HCT116 (cell line): ENCODE measurements around the gene GABRA6. TPM values are rescaled to one million over a fixed set of nuclear protein-coding genes. Genes with fewer than 3 reads are reported as not detected.

ENCODE experiments used
- ATAC-seq: fragments of 200-7000 bp; cut with Tn5 transposase; 2 replicates; pipeline ENCODE4 v1.9.1; 2020; ENCODE audit warnings: mild to moderate bottlenecking, moderate library complexity
- Bru-seq: library from RNA; stranded (reverse); fragments of 400-500 nt; gene quantifications from one replicate; lab custom pipeline; 2021; lab: Mats Ljungman, UMichigan
- BruChase-seq, 2 experiments: library from RNA; stranded (reverse); fragments of 400-500 nt; gene quantifications; one replicate each; lab custom pipeline; 2021; lab: Mats Ljungman, UMichigan
- BruUV-seq: library from RNA; stranded (reverse); fragments of 400-500 nt; replicated peaks from 2 replicates; lab custom pipeline; 2021; lab: Mats Ljungman, UMichigan
- CTCF ChIA-PET: fragments of 300-600 bp; sonication (Branson Sonifier 250); formaldehyde crosslinking; loops from one replicate; lab custom pipeline; 2021; ENCODE audit warnings: antibody characterized with exemption; lab: Charles Lee
- POLR2A ChIA-PET: fragments of 300-600, 350-600 bp; sonication (Branson Sonifier 250); formaldehyde crosslinking; loops from one replicate; lab custom pipeline; 2021; ENCODE audit warnings: antibody characterized with exemption; lab: Charles Lee
- RAD21 ChIA-PET, 2 experiments: fragments of 300-600 bp; sonication (Branson Sonifier 250); formaldehyde crosslinking; loops; one replicate each; lab custom pipeline; 2023; ENCODE audit warnings: low total read pairs in 2 of 2; ENCODE audit not compliant: uncharacterized antibody in 2 of 2, unreplicated experiment in 2 of 2, low non-redundant PET in 1 of 2; lab: Charles Lee
- DNase-seq: peaks from one replicate; pipeline ENCODE4 v3.0.0-alpha.2; 2010; ENCODE audit warnings: low read depth, low spot score
- H2AFZ ChIP-seq: fragments of 200-600 bp; shearing (Covaris generic), sonication (generic); 2 replicates; pipeline ENCODE4 v1.6.1; 2017; ENCODE audit warnings: low read depth, mixed run types, mixed read lengths, antibody characterized with exemption, low read length; ENCODE audit not compliant: poor library complexity, severe bottlenecking
- H3K27ac ChIP-seq: 2 replicates; pipeline ENCODE4 v1.5.1; 2012; ENCODE audit warnings: low read depth, low read length
- H3K27me3 ChIP-seq: fragments of 200-600 bp; sonication (generic); 2 replicates; pipeline ENCODE4 v1.6.1; 2016; ENCODE audit warnings: mixed run types, low read length, mixed read lengths; ENCODE audit not compliant: insufficient read depth
- H3K36me3 ChIP-seq, 2 experiments: fragments of 200-500 bp in 1 of 2; fragments of 200-600 bp in 1 of 2; sonication (Bioruptor generic) in 1 of 2; sonication (generic) in 1 of 2; 2 replicates each; pipeline versions ENCODE4 v1.5.1 to v1.6.1; 2014 to 2016; ENCODE audit warnings: low read length in 2 of 2, inconsistent platforms in 1 of 2, mixed read lengths in 1 of 2, mixed run types in 1 of 2; ENCODE audit not compliant: insufficient read depth in 2 of 2, control insufficient read depth in 1 of 2
- H3K4me1 ChIP-seq, 2 experiments: fragments of 200-600 bp in 1 of 2; sonication (generic) in 1 of 2; 2 replicates each; pipeline versions ENCODE4 v1.5.1 to v1.6.1; 2012 to 2017; ENCODE audit warnings: low read length in 2 of 2, inconsistent platforms in 1 of 2, mild to moderate bottlenecking in 1 of 2, mixed read lengths in 1 of 2, mixed run types in 1 of 2, moderate library complexity in 1 of 2; ENCODE audit not compliant: insufficient read depth in 2 of 2, control insufficient read depth in 1 of 2
- H3K4me2 ChIP-seq: fragments of 200-600 bp; sonication (generic); 2 replicates; pipeline ENCODE4 v1.6.1; 2017; ENCODE audit warnings: mixed run types, low read length, mixed read lengths
- H3K4me3 ChIP-seq, 2 experiments: fragments of 200-600 bp in 1 of 2; sonication (generic) in 1 of 2; replicated peaks in 1 of 2; 2 replicates each; pipeline ENCODE4 v1.5.1; 2011 to 2016; ENCODE audit warnings: low read length in 2 of 2, control low read depth in 1 of 2, low read depth in 1 of 2, mild to moderate bottlenecking in 1 of 2, mixed read lengths in 1 of 2, mixed run types in 1 of 2
- H3K79me2 ChIP-seq: fragments of 200-600 bp; sonication (generic); 2 replicates; pipeline ENCODE4 v1.6.1; 2017; ENCODE audit warnings: mild to moderate bottlenecking, mixed run types, low read length, moderate library complexity, mixed read lengths; ENCODE audit not compliant: insufficient read depth
- H3K9ac ChIP-seq: fragments of 200-600 bp; sonication (generic); 2 replicates; pipeline ENCODE4 v1.6.1; 2016; ENCODE audit warnings: low read length, mixed read lengths
- H3K9me2 ChIP-seq: fragments of 200-600 bp; sonication (generic), shearing (Covaris generic); 2 replicates; pipeline ENCODE4 v1.6.1; 2017; ENCODE audit warnings: mixed run types, mild to moderate bottlenecking, moderate library complexity; ENCODE audit not compliant: insufficient read depth
- H3K9me3 ChIP-seq, 2 experiments: fragments of 200-500 bp in 1 of 2; fragments of 200-600 bp in 1 of 2; sonication (Bioruptor generic) in 1 of 2; sonication (generic) in 1 of 2; 2 replicates each; pipeline ENCODE4 v1.6.1; 2014 to 2017; ENCODE audit warnings: low read length in 2 of 2, mixed read lengths in 2 of 2, inconsistent platforms in 1 of 2, low read depth in 1 of 2, mild to moderate bottlenecking in 1 of 2, mixed run types in 1 of 2, moderate library complexity in 1 of 2; ENCODE audit not compliant: control insufficient read depth in 1 of 2, insufficient read depth in 1 of 2
- H4K20me1 ChIP-seq: fragments of 200-600 bp; sonication (generic), shearing (Covaris generic); 2 replicates; pipeline ENCODE4 v1.6.1; 2017; ENCODE audit warnings: mixed run types, mild to moderate bottlenecking, moderate library complexity; ENCODE audit not compliant: insufficient read depth
- CBX3 ChIP-seq: IDR thresholded peaks from 2 replicates; pipeline ENCODE4 v1.6.1; 2012; ENCODE audit warnings: low read depth
- ELF1 ChIP-seq: IDR thresholded peaks from 2 replicates; pipeline ENCODE4 v1.6.1; 2012; ENCODE audit warnings: low read depth, borderline replicate concordance
- FOSL1 ChIP-seq: IDR thresholded peaks from 2 replicates; pipeline ENCODE4 v1.6.1; 2012; ENCODE audit warnings: low read depth
- POLR2A ChIP-seq: IDR thresholded peaks from 2 replicates; pipeline ENCODE4 v1.7.0; 2011; ENCODE audit warnings: borderline replicate concordance; ENCODE audit not compliant: insufficient read depth, insufficient read length; ENCODE audit errors: extremely low read depth
- POLR2AphosphoS5 ChIP-seq: IDR thresholded peaks from 2 replicates; pipeline ENCODE4 v1.6.1; 2011; ENCODE audit warnings: mild to moderate bottlenecking, low read depth, low read length, moderate library complexity
- SP1 ChIP-seq: IDR thresholded peaks from 2 replicates; pipeline ENCODE4 v1.6.1; 2012; ENCODE audit warnings: low read depth
- SRF ChIP-seq: IDR thresholded peaks from 2 replicates; pipeline ENCODE4 v1.6.1; 2012; ENCODE audit warnings: low read depth
- TCF7L2 ChIP-seq: IDR thresholded peaks from 2 replicates; pipeline ENCODE4 v1.7.0; 2011; ENCODE audit warnings: borderline replicate concordance, inconsistent platforms; ENCODE audit not compliant: insufficient read depth, insufficient read length; ENCODE audit errors: extremely low read depth
- YY1 ChIP-seq: IDR thresholded peaks from 2 replicates; pipeline ENCODE4 v1.6.1; 2011; ENCODE audit warnings: low read length, low read depth, moderate library complexity, mild to moderate bottlenecking; ENCODE audit not compliant: insufficient replicate concordance; ENCODE audit errors: extremely low read depth
- ZNF274 ChIP-seq: fragments of 200-500 bp; sonication (Bioruptor generic); IDR thresholded peaks from 2 replicates; pipeline ENCODE4 v1.6.1; 2014; ENCODE audit warnings: mild to moderate bottlenecking, low read depth, low read length, inconsistent platforms
- intact Hi-C: fragments of 100-400 bp; cut with micrococcal nuclease; formaldehyde crosslinking; loops from 2 replicates; pipeline ENCODE4 v1.10.0; 2022
- long read RNA-seq: library from polyadenylated mRNA; unstranded; transcript quantifications from one replicate; pipeline ENCODE4 v2.0.0, GENCODE V29; 2021; ENCODE audit not compliant: unreplicated experiment
- polyA plus RNA-seq: library from polyadenylated mRNA; unstranded; fragments of >200 nt; gene quantifications from 2 replicates; pipeline ENCODE4 v1.2.1, GENCODE V29; 2012; ENCODE audit warnings: missing spikeins
- total RNA-seq: library from RNA; stranded (reverse); gene quantifications from one replicate; pipeline ENCODE4 v1.2.1, GENCODE V29; 2021; ENCODE audit not compliant: unreplicated experiment

The GABRA6 gene
- total RNA-seq: not detected
- not detected in 2 replicates for polyA plus RNA-seq
- Bru-seq, nascent RNA: not detected
- not detected for BruChase-seq, experiment 1, labeled RNA remaining after a 6-hour chase
- BruChase-seq, experiment 2, labeled RNA remaining after a 2-hour chase: not detected
- long read RNA-seq: 0 reads

DNA sequence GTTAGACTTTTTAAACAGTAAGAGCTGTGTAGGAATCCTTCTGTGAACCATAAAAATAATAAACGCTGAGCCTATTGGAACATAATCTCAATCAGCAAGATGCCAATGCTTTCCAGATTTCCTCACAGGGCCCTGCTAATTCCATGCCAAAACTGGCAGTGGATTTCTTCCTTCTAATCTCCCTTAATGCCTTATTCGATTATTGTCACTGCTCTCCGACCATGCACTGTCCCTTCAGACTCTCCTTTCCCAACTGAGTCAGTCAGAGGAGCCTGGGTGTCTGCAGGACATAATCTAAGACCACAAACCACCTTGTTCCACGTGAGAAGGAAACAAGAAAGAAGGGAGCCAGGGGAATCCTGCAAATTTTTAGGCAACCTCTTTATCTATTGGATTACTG, at the start of gene GABRA6:
Gene GABRA6 (plus strand): TSS at position 261 of the 400 bp plus-strand sequence. CDS start 269 bp downstream, outside the sequence.
- Histone ChIP-seq H3K9me2 (no peaks in the 10 kb centered on the region), H2AFZ (no peak within 1 kb of the TSS), H3K9me3 (peaks cover 0 to 3% of the 10 kb centered on the region in 2 experiments; a peak in 2 of 4 replicates), H3K4me1 (no peaks in the 10 kb centered on the region), H3K79me2 (no peaks in the 10 kb centered on the region), H3K4me2 (no peak within 1 kb of the TSS), H3K36me3 (no peaks in the 10 kb centered on the region), H3K27ac (no peak within 1 kb of the TSS), H3K9ac (no peak within 1 kb of the TSS), H3K4me3 (no peak within 1 kb of the TSS), H4K20me1 (no peaks in the 10 kb centered on the region), H3K27me3 (no peaks in the 10 kb centered on the region)
- intact Hi-C loops: no loop called here
- RAD21 ChIA-PET: no interaction called here
- DNase-seq: no peak
- CTCF ChIA-PET: no interaction called here
- ATAC-seq: no peak
- no peak for TF ChIP-seq CBX3
- TF ChIP-seq ELF1: no peak
- no peak for TF ChIP-seq ZNF274
- no peak for TF ChIP-seq SP1
- TF ChIP-seq YY1: no peak
- no peak for TF ChIP-seq FOSL1
- no peak for TF ChIP-seq POLR2A
- TF ChIP-seq SRF: no peak
- POLR2A ChIA-PET: no interaction called here
- BruUV-seq: no TSS peak

DNA sequence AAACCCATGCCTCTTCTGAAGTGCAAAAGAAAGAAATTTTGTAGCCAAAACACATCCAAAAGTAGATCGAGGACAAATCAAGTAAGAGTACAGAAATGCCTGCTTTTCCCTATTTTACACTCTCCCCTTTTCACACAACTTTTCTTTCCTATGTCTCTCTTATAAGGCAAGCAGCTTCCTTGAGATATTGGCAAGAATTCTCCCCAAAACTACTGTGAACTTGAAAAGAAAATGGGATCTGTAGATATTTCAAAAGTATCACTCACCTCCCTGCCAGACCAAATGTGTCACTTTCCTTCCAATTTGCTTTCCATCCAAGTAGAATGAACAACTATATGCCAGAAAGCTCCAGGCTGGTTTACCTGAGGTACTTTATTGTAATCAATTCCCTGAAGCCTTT, 47.9 kb upstream of the GABRA6 start:
- Histone ChIP-seq H3K27ac (no peak overlapping the region), H3K4me2 (no peak overlapping the region), H3K4me1 (no peaks in the 10 kb centered on the region), H3K36me3 (no peaks in the 10 kb centered on the region), H3K9me3 (peaks cover 0 to 19% of the 10 kb centered on the region in 2 experiments; a peak in 2 of 4 replicates), H4K20me1 (no peaks in the 10 kb centered on the region), H3K9ac (no peak overlapping the region), H2AFZ (no peak overlapping the region), H3K27me3 (no peaks in the 10 kb centered on the region), H3K79me2 (no peaks in the 10 kb centered on the region), H3K9me2 (no peaks in the 10 kb centered on the region), H3K4me3 (no peak overlapping the region)
- intact Hi-C loops: no loop called here
- TF ChIP-seq POLR2AphosphoS5: no peak
- no peak for TF ChIP-seq TCF7L2
- ATAC-seq (no peak), DNase-seq (no peak)
- no TSS peak for BruUV-seq
- ChIA-PET RAD21 (no interaction called here), CTCF (no interaction called here), POLR2A (no interaction called here)
